ENCODE measurements around the gene KCNQ1.

DNA sequence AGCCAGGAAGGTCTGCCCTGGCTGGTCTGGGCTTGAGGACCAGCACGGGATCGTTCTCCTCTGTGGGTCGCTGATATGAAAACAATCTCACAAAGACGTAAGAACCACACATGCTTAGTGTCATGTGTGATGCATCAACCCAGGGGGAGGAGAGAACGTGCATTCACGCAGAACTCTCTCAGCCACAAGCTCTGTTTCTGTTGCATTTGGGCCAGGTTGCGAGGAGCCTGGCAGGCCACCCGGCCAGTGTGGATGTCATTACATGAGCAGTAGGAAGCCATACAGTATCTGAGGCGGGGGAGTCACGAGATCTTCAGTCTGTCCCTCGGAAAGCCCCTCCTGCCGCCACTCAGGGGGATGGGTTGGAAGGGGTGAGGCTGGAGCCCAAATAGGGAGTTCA is 308.1 kb downstream of the KCNQ1 start:
- no peak for TF ChIP-seq POU2F2 (IDR thresholded peaks at IDR 0.05; ENCODE audit: low read depth, low read length)
- no peak for TF ChIP-seq POLR2AphosphoS5 (IDR thresholded peaks at IDR 0.05; ENCODE audit: low read depth, low read length)
- TF ChIP-seq SPI1 (IDR thresholded peaks at IDR 0.05; ENCODE audit: low read depth, low read length): no peak
- TF ChIP-seq TAF1 (IDR thresholded peaks at IDR 0.05; ENCODE audit: low read depth, low read length): no peak

Measured in GM12891 (cell line).